HepG2 (cell line): ENCODE data around the gene CNMD.

ENCODE experiments used
- AFF4 ChIP-seq: sonication (generic); formaldehyde crosslinking; IDR thresholded peaks from 2 replicates; pipeline ENCODE4 v1.4.0; 2020; ENCODE audit warnings: missing genetic modification reagents
- ATF6 ChIP-seq: sonication (generic); formaldehyde crosslinking; conservative IDR thresholded peaks from 2 replicates; pipeline ENCODE4 v1.4.0; 2020; ENCODE audit warnings: missing genetic modification reagents
- CREM ChIP-seq, 2 experiments: sonication (generic) in 1 of 2; formaldehyde crosslinking in 1 of 2; IDR thresholded peaks; 2 replicates each; pipeline versions ENCODE4 v1.4.0 to v1.6.1; 2016 to 2020; ENCODE audit warnings: antibody characterized with exemption in 1 of 2, mild to moderate bottlenecking in 1 of 2, missing genetic modification reagents in 1 of 2
- EP300 ChIP-seq, 3 experiments: sonication (generic) in 1 of 3; formaldehyde crosslinking in 1 of 3; IDR thresholded peaks; 2 replicates each; pipeline versions ENCODE4 v1.5.1 to v1.6.1; 2011 to 2020; ENCODE audit warnings: low read depth in 2 of 3, low read length in 2 of 3, borderline replicate concordance in 1 of 3, improper control_type of control experiment in 1 of 3, mild to moderate bottlenecking in 1 of 3, missing genetic modification reagents in 1 of 3, moderate library complexity in 1 of 3
- PRDM4 ChIP-seq: sonication (generic); formaldehyde crosslinking; IDR thresholded peaks from 2 replicates; pipeline ENCODE4 v1.9.0; 2021; ENCODE audit warnings: missing genetic modification reagents, borderline replicate concordance
- SALL2 ChIP-seq: sonication (generic); formaldehyde crosslinking; IDR thresholded peaks from 2 replicates; pipeline ENCODE4 v1.8.1; 2023; ENCODE audit warnings: mild to moderate bottlenecking, missing genetic modification reagents, inconsistent platforms
- ZBTB14 ChIP-seq: sonication (generic); formaldehyde crosslinking; IDR thresholded peaks from 2 replicates; pipeline ENCODE4 v1.4.0; 2020; ENCODE audit warnings: missing genetic modification reagents
- TF ChIP-seq, protein P1 (sequence below): sonication (generic); formaldehyde crosslinking; IDR thresholded peaks from 2 replicates; pipeline ENCODE4 v1.5.0; 2020; ENCODE audit warnings: mild to moderate bottlenecking, missing genetic modification reagents, moderate library complexity
- TF ChIP-seq, protein P2 (sequence below): IDR thresholded peaks from 2 replicates; pipeline ENCODE4 v1.4.0; 2020; ENCODE audit warnings: mild to moderate bottlenecking, missing genetic modification reagents
- TF ChIP-seq, protein P3 (sequence below): sonication (generic); formaldehyde crosslinking; IDR thresholded peaks from 2 replicates; pipeline ENCODE4 v1.4.0; 2020; ENCODE audit warnings: missing genetic modification reagents, borderline replicate concordance

GRCh38 chr13:52736891-52737290 is 2.7 kb downstream of the CNMD start:
- TF ChIP-seq PRDM4: no peak
- TF ChIP-seq, protein P1, sequence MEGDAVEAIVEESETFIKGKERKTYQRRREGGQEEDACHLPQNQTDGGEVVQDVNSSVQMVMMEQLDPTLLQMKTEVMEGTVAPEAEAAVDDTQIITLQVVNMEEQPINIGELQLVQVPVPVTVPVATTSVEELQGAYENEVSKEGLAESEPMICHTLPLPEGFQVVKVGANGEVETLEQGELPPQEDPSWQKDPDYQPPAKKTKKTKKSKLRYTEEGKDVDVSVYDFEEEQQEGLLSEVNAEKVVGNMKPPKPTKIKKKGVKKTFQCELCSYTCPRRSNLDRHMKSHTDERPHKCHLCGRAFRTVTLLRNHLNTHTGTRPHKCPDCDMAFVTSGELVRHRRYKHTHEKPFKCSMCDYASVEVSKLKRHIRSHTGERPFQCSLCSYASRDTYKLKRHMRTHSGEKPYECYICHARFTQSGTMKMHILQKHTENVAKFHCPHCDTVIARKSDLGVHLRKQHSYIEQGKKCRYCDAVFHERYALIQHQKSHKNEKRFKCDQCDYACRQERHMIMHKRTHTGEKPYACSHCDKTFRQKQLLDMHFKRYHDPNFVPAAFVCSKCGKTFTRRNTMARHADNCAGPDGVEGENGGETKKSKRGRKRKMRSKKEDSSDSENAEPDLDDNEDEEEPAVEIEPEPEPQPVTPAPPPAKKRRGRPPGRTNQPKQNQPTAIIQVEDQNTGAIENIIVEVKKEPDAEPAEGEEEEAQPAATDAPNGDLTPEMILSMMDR (CRISPR knock-in tag): no peak
- TF ChIP-seq ZBTB14 (CRISPR knock-in tag): no peak
- no peak for TF ChIP-seq AFF4
- TF ChIP-seq, protein P2, sequence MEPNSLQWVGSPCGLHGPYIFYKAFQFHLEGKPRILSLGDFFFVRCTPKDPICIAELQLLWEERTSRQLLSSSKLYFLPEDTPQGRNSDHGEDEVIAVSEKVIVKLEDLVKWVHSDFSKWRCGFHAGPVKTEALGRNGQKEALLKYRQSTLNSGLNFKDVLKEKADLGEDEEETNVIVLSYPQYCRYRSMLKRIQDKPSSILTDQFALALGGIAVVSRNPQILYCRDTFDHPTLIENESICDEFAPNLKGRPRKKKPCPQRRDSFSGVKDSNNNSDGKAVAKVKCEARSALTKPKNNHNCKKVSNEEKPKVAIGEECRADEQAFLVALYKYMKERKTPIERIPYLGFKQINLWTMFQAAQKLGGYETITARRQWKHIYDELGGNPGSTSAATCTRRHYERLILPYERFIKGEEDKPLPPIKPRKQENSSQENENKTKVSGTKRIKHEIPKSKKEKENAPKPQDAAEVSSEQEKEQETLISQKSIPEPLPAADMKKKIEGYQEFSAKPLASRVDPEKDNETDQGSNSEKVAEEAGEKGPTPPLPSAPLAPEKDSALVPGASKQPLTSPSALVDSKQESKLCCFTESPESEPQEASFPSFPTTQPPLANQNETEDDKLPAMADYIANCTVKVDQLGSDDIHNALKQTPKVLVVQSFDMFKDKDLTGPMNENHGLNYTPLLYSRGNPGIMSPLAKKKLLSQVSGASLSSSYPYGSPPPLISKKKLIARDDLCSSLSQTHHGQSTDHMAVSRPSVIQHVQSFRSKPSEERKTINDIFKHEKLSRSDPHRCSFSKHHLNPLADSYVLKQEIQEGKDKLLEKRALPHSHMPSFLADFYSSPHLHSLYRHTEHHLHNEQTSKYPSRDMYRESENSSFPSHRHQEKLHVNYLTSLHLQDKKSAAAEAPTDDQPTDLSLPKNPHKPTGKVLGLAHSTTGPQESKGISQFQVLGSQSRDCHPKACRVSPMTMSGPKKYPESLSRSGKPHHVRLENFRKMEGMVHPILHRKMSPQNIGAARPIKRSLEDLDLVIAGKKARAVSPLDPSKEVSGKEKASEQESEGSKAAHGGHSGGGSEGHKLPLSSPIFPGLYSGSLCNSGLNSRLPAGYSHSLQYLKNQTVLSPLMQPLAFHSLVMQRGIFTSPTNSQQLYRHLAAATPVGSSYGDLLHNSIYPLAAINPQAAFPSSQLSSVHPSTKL (CRISPR knock-in tag): no peak
- TF ChIP-seq CREM (IDR thresholded peaks at IDR 0.05): no peak
- TF ChIP-seq CREM (CRISPR knock-in tag; IDR thresholded peaks at IDR 0.05): no peak
- TF ChIP-seq, protein P3, sequence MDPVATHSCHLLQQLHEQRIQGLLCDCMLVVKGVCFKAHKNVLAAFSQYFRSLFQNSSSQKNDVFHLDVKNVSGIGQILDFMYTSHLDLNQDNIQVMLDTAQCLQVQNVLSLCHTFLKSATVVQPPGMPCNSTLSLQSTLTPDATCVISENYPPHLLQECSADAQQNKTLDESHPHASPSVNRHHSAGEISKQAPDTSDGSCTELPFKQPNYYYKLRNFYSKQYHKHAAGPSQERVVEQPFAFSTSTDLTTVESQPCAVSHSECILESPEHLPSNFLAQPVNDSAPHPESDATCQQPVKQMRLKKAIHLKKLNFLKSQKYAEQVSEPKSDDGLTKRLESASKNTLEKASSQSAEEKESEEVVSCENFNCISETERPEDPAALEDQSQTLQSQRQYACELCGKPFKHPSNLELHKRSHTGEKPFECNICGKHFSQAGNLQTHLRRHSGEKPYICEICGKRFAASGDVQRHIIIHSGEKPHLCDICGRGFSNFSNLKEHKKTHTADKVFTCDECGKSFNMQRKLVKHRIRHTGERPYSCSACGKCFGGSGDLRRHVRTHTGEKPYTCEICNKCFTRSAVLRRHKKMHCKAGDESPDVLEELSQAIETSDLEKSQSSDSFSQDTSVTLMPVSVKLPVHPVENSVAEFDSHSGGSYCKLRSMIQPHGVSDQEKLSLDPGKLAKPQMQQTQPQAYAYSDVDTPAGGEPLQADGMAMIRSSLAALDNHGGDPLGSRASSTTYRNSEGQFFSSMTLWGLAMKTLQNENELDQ (CRISPR knock-in tag): no peak
- TF ChIP-seq SALL2: no peak
- TF ChIP-seq EP300 (IDR thresholded peaks at IDR 0.05; ENCODE audit: low read depth in 2 of 2, low read length in 2 of 2): no peak
- no peak for TF ChIP-seq EP300 (CRISPR knock-in tag; IDR thresholded peaks at IDR 0.05; ENCODE audit: borderline replicate concordance)
- TF ChIP-seq ATF6 (CRISPR knock-in tag): no peak
